ENCODE results near the gene PHF5A.

The PHF5A gene

DNA sequence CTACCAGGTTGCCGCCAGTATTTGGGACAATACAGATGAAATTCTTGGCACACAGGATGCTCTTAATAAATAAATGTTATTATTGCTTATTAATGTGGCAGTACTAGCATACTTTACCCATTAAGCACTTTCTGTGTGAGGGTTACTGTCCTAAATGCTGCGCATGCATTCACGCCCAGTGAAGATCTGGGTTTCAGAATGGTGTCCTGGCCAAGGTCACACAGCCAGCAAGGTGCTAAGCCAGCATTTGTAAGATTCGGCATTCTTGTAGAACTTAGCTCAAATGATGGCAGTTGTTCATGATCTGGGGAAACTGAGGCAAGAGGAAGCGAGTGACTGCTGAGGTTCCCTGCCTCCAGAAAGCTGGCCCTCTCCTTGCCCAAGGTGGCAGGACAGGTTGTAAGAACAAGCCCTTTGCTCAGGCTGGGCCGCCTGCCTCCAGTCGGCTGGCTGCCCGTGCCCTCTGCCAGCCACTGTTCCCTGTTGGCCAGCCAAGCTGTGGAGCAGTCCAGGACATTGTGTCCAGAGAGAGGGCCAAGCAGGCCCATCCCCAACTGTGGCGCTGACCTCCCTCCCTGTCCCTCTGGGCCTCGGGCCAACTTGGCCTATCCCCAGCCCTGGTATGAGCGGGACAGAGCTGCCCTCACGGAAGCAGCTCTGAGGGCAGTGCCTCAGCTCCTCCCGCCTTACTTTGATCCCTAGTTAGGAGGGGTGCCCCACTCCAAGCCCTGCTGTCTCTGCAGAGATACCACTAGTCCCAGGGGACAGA is 50.7 kb downstream of the PHF5A start:
- no peak for DNase-seq (ENCODE audit: low read depth in 2 of 2)

DNA sequence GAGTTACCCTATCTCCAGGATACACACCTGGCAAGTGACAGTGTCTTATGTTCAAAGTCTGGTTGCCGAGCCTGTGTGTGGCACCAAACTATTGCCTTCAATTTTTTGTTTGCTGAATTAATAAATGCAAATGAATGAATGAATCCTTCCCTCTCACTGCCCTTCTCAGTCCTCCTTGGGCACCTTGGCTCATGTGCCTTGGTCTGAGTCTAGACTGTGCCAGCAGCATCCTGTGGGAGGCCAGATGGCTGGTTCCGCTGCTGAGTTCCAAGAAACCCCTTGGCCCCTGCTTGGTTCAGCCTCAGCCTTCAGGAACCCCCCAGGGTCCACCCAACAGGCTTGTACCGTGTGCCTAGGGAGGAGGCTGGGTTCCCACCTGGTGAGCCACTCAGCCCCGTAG is 52.9 kb downstream of the PHF5A start:
- DNase-seq (ENCODE audit: low read depth in 2 of 2) = no peak

DNA sequence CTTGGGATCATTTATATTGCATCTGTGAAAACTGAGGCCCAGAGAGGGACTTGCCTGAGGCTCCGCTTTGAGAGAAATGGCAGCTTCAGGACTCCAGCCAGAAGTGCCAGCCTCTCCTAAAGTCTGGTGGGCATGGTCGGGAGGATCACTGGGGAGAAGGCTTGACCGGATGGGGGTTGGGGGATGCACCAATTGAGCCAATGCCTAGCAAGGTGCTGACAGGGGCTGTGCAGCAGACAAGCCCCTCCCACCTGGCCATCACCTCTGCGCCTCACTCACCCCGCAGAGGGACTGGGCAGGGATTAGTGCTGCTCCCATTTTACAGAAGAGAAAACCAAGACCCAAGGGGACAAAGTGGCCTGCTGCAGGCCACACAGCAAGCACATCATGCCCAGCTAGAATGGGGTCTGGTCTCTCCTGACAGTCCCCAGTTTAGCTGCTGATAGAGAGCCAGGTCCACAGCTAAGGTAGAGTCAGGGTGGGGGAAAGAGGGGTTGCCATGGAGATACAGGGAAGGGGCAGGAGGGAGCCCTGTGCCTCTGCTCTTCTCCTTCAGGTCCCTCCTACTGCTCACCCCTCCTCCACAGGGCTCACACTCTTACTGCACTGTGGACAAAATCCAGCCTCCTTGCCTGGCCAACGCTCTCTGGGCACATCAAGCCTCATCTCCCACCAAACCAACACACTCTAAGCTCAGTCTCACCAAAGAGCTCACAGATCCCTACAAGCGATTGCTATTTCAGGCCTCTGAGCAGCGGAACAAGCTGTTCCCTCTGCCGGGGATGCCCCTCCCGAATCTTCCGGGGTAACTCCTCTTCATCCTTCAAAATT is 57.3 kb downstream of the PHF5A start:
- DNase-seq (ENCODE audit: low read depth in 2 of 2) = no peak

DNA sequence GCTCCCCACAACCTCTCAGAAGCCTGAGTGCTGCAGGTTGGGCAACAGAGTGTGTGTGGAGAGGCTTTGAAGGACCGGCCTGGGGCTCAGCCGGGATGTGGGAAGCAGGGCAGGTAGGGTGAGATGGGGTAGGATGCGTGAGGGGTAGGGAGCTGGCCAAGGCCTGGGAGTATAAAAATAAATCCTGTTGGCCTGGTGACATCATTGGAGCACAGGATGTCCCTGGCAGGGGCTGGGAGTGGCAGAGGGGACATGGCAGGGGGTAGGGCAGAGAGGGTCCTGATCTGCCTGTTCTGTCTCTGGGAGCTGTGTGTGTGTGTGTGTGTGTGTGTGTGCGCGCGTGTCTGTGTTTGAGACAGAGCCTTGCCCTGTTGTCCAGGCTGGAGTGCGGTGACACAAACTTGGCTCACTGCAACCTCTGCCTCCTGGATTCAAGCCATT is 58.2 kb downstream of the PHF5A start:
- no peak for DNase-seq (ENCODE audit: low read depth in 2 of 2)

Data from stimulated activated CD8-positive, alpha-beta memory T cell treated with anti-CD3 and anti-CD28 coated beads, Interleukin-15, amount 100 ng/mL, for 48 hours (primary cell).